Fibroblast of villous mesenchyme (primary cell): ENCODE results near the gene TMEM51. TPM values are rescaled to one million over a fixed set of nuclear protein-coding genes. Genes with fewer than 3 reads are reported as not detected.

Experiments used
- DNase-seq: peaks from one replicate; pipeline ENCODE4 v3.0.0-alpha.2; 2010; ENCODE audit warnings: low read depth
- H3K4me3 ChIP-seq: 2 replicates; pipeline ENCODE4 v1.5.1; 2011; ENCODE audit warnings: low read depth, mild to moderate bottlenecking, low read length
- CTCF ChIP-seq: IDR thresholded peaks from 2 replicates; pipeline ENCODE4 v1.5.1; 2012; ENCODE audit warnings: low read depth, mild to moderate bottlenecking, low read length; ENCODE audit not compliant: insufficient read depth
- total RNA-seq: library from RNA; depleted of rRNA; stranded (reverse); fragments of >200 nt; gene quantifications from 2 replicates; pipeline ENCODE4 v1.2.3, GENCODE V29; 2012

TMEM51 gene
- total RNA-seq, 1 donor: 18.6 TPM

GRCh38 chr1:15259622-15260007 lies 106.1 kb downstream of the TMEM51 start:
- no peak overlapping the region for H3K4me3 ChIP-seq
- no peak for TF ChIP-seq CTCF
- no peak for DNase-seq

- no peak for TF ChIP-seq CTCF
- H3K4me3 ChIP-seq: no peak overlapping the region
- DNase-seq: peak; percentile 56
Observed at GRCh38 chr1:15260418-15261154, 107.0 kb downstream of the TMEM51 start.

GRCh38 chr1:15261155-15262002 lies 107.8 kb downstream of the TMEM51 start:
- peak; percentile 19 for DNase-seq
- no peak overlapping the region for H3K4me3 ChIP-seq

GRCh38 chr1:15262003-15262377 lies 108.4 kb downstream of the TMEM51 start:
- no peak for TF ChIP-seq CTCF
- H3K4me3 ChIP-seq: no peak overlapping the region
- no peak for DNase-seq

More at GRCh38 chr1:15261155-15262002, 107.8 kb downstream of the TMEM51 start:
- TF ChIP-seq CTCF: no peak

- TF ChIP-seq CTCF: no peak
- H3K4me3 ChIP-seq: no peak overlapping the region
- DNase-seq: no peak
Observed at GRCh38 chr1:15262706-15263105, 109.2 kb downstream of the TMEM51 start.

- DNase-seq: no peak
- H3K4me3 ChIP-seq: no peak overlapping the region
- no peak for TF ChIP-seq CTCF
Observed at GRCh38 chr1:15264769-15265168, 111.2 kb downstream of the TMEM51 start.

Other genes starting within 250 kb of the TMEM51 start
- under 0.01 TPM in 2 replicates for gene FHAD1, start 93.5 kb downstream of the TMEM51 start, total RNA-seq